CD4-positive, alpha-beta T cell treated with Interleukin-17A for 1 hour (primary cell): ENCODE measurements around the gene CHMP5.
"Not testable (repeated sequence)": the region's sequence is repeated elsewhere in the genome, so short reads cannot be mapped to it uniquely, and the experiment has no call there.

ENCODE experiments used
- DNase-seq: peaks from one replicate; pipeline ENCODE4 v3.0.0-alpha.2; 2020

Gene CHMP5

DNA sequence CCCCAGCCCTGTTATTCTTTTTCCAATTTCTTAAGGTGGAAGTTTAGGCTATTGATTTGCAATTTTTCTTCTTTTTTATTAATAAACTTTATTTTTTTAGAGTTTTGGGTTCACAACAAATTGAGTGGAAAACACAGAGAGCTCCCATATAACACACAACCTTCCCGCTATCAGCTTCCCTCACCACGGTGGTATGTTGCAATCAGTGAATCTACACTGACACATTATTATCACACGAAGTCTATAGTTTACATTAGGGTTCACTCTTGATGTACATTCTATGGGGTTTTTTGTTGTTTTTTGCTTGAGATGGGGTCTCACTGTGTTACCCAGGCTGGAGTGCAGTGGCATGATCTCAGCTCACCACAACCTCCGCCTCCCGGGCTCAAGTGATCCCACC, 20.7 kb downstream of the CHMP5 start:
- no peak for DNase-seq

DNA sequence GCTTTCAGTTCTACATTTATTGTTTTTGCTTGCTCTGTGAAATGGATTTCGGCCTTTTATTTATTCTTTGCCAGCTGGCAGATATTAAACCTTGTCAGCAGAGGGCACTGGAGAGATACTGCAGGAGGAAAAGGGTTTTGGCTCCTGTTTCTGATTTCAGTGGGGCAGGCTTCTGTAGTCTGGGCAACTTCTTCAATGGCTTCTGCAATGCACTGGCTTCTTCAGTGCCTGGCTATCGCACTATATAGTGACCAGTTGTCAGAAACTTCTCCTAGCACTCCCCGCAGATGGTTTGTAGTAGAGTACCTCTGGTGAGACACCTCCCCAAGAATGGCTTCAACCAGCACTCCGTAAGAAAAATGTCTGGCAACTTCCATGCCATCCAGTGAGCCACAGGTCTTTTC, 22.2 kb downstream of the CHMP5 start:
- peak; percentile 83 for DNase-seq

DNA sequence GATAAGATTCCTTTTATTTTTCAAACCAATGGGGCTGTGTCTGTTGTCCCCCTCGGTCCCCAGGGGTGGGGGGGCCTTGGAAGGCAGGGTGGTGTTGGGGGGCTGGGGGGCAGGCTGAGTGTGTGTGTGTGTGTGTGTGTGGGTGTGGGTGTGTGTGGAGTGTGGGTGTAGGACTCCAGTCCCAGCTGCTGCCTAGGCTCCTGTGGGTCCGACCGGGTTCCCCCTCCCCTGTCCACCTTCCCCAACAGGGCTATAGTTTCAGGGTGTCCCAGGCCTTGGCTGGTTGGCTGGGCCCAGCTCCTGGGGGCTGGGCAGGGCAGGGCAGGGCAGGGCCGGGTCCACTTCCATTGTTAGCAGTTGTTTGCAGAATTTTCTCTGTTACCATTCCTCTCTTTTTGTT, 23.4 kb downstream of the CHMP5 start:
- DNase-seq, result no peak

DNA sequence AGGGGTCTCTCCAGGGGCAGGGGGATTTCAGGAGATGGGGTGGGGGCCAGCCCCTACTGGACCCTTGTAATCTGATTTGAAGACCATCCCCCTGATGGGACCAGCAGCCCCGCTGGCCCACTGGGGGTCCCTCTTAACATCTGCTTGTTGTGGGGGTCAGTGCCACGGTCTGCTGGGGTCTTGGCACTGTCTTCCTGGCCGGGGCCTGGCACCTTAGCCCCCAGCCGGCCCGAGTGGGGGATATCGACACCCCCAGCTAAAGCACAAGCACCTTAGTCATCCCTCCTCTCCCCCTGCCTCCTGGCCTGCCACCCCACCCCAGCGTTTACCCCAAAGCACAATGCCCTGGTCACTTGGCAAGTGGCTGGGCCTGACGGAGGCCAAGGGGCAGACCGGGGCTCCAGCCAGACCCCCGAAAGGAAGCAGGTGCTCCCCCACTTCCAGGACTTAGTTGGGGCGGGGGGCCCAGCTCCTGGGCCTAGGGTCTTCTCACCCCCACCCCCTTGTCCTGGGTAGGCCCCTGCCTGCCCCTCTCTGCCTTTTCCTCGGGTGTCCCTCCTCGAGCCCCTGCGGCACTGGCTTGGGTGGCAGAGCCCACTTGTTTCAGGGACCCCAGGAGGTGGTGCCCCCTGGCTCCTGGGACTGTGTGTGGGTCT, 24.1 kb downstream of the CHMP5 start:
- no peak for DNase-seq

DNA sequence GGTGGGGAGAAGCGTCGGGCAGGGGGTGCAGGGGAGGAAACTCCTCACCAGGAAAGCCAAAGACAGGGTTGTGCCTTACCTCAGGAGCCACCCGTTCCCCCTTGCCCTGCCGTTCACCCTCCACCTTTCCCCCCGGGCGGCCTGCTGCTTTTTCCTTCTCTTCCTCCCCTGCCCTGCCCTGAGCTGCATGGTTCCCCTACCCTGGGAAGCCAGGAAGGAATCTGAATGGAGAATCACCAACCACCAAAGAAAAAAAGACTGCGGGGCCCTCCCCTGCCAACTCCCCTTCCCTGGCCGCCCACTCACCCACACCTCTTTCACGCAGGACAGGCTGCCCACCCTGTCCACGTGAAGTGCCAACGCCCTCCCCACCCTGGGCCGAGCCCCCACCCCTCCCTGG, 24.6 kb downstream of the CHMP5 start:
- DNase-seq, result peak; percentile 46

DNA sequence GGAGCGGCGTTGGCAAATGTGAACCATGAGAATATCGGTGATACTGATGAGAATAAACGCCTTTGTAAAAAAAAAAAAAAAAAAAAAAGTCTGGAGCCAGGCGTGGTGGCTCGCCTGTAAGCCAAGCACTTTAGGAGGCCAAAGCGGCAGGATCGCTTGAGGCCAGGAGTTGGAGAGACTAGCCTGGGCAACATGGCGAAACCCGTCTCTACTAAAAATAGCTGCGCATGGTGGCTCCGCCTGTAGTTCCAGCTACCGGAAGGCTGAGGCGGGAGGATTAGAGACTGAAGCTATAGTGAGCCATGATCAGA, 25.0 kb downstream of the CHMP5 start:
- no peak for DNase-seq

DNA sequence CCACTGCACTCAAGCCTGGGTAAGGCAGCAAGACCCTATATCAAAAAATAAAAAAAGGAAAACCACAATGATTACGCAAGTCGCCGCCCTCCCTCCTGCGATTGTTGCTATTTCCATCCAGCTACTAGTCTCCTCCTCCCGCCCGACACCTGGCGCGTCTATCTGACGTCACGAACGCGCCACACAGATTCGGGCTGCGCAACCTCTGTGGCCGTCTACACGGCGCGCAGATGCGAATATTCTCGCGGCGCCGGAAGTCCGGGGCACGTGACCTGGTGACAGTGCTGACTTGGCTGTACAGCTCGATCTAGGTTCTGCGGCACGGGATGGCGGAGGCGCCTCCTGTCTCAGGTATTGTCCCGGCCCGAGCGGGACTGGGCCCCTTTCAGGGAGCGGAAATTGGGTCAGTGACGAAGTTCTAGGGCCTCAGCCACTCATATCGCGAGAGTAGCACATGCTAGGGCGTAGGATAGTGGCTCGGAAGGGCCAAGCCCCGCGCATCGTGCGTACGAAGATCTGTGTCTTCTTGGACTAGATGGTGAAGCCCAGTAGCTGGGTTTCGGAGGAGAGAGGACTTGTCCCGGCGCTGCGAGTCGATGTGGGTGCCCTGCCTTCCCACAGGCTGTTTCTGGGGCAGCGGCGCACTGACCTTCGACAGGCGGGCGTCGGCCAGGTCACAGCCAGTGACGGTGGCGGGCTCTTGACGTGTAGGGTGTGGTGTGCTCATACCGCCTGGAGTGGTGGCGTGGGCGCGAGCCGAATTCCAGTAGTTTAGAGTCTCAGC, 25.6 kb downstream of the CHMP5 start, which contains the start of gene NFX1:
TSS of gene NFX1 (plus strand) at position 270 of the 784 bp plus-strand sequence. CDS start at position 327, 57 bp downstream.
- peak; percentile 99 for DNase-seq

DNA sequence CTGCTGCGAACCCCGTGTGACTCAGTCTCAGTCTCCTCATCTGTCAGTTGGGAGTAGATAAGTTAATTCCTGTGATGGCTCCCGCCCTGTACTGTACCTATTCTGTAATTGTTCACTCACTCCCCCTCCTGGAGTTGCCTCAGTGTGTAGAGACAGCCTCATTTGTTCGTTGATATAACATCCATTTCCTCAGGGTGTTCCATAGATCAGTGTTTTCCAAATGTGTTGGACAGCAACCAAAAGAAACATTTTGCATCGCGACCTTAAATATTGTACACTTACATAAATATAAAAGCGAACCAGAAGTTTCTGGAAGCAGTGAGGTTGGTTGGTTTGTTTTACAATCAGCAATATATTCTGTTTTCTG, 26.2 kb downstream of the CHMP5 start:
- no peak for DNase-seq

DNA sequence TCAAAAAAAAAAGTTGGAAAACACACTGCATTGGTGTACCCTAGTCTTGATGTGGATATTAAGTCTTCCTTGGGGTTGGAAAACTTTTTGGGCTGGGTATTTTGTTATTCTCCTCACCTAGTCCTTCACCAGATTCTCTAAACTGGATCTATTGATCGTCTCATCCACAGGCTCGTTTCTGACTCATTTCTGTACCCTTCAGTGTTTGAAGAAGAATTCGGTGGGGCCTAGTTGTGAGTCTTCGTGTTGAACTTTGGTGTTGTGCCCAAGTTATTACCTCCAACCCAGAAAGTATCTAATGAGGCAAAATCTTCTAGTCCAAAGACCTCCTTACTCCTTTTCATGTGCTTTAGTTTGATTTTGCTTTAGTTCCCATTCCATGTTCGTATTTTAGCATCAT, 27.1 kb downstream of the CHMP5 start:
- DNase-seq, result no peak

DNA sequence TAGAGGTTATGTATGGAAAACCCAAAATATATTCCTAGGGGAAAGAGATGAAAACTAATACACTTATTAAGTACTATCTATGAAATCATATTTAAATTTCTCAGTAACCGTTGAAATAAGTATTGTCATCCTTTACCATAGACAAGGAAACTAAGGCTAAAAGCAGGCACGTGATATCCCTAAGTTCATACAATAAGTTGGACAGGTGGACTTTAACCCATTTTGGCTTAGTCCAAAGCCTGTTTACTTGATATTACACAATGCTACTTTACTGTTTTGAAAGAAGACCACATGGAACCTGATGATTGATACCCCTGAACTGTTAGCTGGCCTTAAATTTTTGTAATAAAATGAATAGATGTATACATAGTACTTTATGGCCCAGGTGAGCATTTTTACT, 28.9 kb downstream of the CHMP5 start:
- DNase-seq, result no peak

DNA sequence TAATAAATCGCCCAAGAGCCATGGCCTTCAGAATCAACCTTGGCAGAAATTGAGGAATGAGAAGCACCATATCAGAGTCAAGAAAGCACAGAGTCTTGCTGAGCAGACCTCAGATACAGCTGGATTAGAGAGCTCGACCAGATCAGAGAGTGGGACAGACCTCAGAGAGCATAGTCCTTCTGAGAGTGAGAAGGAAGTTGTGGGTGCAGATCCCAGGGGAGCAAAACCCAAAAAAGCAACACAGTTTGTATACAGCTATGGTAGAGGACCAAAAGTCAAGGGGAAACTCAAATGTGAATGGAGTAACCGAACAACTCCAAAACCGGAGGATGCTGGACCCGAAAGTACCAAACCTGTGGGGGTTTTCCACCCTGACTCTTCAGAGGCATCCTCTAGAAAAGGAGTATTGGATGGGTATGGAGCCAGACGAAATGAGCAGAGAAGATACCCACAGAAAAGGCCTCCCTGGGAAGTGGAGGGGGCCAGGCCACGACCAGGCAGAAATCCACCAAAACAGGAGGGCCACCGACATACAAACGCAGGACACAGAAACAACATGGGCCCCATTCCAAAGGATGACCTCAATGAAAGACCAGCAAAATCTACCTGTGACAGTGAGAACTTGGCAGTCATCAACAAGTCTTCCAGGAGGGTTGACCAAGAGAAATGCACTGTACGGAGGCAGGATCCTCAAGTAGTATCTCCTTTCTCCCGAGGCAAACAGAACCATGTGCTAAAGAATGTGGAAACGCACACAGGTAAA, 30.0 kb downstream of the CHMP5 start:
- DNase-seq, result no peak

DNA sequence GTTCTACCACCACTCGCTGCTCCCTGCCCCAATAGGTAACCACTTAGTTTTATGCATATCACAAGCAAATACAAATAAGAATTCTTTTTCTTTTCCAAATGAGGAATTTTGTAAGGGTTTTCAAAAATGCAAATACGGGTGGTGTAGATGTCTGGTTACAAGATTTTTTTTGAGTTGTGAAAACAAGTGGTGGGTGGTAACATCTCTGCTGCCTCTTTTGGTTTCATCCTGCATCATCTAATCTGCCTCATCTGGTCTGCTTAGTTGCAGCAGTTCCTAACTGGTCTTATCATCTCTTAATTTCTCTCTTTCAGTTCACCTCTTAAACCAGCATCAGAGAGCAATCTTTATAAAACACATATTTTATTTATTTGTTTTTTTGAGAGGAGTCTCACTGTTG, 30.7 kb downstream of the CHMP5 start:
- no peak for DNase-seq

DNA sequence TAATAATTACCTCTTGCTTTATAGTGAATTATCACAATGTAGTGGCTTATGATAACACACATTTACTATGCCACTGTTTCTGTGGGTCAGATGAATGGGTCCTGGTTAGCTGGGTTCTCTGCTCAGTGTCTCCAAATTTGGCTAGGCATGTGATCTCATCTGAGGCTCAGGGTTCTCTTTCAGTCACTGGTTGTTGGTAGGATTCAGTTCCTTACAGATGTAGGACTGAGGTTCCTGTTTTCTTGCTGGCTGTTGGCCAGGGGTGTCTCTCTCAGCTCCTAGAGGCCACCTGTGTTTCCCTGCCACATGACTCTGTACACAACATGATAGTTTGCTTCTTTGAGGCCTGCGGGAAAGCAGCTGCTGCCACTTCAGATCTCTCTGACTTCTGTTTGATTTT, 32.6 kb downstream of the CHMP5 start:
- DNase-seq, result peak; percentile 29

DNA sequence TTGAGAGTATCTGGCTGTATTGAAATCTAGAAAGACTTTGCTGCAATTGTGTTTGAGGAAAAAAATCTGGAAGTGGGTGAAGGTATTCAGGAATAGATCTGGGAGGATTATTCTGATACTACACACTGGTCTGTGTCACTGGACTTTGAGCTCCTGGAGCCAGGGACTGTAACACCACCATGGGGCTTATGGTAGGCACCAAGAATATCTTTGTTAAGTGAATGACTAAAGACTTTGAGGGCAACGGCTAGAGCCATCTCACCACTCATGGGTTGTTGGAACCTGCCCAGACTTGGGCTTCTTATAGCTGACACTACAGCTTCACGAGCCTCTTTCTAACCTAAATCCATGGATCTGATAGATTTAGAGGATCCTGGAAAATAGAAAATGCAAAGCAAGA, 35.7 kb downstream of the CHMP5 start:
- DNase-seq, result no peak

DNA sequence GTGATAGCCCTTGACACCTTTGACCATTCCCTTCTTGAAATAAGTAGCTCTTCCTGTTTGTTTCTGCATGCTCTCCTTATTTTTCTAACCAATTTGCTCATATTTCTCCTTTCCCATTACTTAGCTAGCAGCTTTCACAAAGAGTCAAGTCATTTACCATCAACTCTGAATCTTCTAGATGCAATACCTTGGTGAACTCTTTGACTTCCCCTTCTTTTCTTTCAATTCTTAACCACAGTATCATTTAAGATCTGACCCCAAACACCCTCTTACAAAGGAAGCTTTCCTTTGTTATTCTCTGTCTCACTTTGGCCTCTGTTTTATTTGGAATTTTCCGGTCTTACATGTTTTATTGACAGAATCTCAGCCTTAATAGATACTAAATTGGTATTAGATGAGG, 39.5 kb downstream of the CHMP5 start:
- DNase-seq, result no peak

DNA sequence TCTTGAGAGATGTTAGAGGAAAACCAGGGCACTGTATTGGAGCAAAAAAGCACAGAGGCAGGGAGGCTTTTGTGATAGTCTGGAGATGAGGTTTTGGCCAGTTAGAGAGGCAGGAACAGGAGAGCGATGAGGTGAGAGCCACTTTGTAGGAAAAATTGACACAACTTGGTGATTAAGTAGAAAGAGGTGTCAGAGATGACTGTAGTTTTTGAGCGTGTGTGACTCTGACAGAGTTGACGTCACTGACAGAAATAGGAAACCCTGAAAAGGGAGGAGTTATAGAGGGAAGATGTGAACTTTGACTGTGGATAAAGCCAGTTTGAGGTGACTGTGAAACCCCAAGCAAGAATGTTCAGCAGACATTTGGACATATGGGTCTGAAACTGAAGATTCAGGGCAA, 41.2 kb downstream of the CHMP5 start:
- no peak for DNase-seq

DNA sequence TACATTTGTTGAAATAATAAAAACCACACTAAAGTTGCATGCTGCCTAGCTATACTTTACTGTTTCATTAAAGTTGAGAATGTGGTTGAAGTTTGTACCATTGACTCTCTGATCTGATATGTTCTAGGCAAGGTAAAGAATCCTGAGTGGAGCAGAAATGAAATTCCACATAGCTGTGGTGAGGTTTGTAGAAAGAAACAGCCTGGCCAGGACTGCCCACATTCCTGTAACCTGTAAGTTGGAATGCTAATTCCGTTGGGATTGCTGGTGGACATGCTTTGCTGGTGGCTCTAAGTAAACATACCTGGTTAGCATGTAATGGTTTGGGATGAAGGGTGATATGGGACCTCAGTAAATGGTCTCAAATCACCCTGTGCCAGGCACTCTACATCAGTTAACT, 42.2 kb downstream of the CHMP5 start:
- no peak for DNase-seq

DNA sequence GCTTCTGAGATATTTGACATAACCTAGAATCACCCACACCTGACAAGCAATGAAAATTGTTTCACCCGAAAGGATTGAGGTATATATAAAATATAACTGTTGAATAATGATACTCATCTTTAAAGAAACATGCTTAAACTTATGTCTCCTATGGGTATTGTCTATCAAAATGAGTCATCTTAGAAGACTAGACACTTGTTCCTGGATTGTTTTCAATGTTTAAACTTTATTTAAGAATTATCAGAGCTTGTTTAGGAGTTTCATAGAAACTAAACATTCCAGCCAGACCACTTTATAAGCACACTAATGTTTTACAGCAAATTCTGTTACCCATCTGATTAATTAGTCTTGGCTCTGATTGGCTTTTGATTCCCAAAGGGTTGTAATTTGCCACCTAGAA, 45.1 kb downstream of the CHMP5 start:
- no peak for DNase-seq

DNA sequence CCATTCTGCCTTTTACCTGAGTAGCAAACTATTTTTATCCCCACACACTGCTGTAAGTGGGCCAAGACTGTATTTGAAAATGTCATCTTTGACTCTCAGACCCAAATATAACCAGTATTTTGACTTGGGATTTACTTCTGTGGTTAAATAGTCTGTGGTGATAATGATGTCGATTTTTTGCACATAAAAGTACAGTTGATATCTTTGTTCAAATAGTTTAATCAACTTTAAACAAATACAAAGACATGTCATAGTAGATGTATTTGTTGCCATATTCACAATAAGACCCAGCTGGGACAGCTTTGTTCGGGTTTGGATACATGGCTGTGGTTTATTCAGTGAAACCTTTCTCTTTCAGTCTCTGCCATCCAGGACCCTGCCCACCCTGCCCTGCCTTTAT, 45.9 kb downstream of the CHMP5 start:
- no peak for DNase-seq

DNA sequence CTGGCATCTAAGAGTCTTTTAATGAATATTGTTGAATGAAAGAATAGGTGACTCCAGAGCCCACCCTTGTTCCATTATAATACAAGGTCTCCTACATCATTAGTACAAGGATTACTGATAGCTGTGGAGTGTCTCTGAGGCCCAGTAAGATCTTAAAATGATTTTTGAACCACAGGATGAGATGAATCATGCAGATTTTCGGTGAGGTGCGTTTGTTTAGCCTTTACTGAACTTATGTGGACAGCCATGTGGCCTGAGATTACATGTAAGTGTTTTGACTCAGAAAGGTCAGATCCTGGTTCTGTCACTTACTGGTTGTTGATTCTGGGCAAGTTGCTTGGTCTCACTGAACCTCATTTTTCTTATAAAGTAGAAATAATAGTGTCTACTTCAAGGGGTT, 47.1 kb downstream of the CHMP5 start:
- no peak for DNase-seq

DNA sequence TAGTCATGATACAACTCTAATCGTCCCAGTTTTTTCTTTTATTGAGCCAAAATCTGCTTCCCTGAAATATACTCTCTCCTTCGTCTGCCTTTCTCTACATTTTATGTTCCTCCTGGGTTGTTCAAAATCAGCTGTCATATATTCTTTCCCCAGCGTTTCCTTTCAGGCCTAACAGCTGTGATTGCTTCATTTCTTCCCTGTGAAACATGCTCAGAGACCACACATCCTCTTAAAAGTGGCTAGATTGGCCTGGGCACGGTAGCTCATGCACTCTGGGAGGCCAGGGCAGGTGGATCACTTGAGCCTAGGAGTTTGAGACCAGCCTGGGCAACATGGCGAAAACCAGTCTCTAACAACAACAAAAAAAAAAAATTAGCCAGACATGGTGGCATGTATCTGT, 50.5 kb downstream of the CHMP5 start:
- no peak for DNase-seq

DNA sequence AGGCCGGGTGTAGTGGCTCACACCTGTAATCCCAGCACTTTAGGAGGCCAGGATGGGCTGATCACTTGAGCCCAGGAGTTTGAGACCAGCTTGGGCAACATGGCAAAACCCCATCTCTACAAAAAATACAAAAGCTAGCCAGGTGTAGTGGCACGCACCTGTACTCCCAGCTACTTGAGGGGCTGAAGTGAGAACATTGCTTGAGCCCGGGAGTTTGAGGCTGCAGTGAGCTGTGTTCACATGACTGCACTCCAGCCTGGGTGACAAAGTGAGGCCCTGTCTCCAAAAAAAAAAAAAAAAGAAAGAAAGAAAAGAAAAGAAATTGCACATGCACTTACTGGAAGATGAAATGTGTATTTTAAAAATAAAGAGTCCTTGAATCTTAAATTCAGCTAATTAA, 52.3 kb downstream of the CHMP5 start:
- not testable (repeated sequence) for DNase-seq

DNA sequence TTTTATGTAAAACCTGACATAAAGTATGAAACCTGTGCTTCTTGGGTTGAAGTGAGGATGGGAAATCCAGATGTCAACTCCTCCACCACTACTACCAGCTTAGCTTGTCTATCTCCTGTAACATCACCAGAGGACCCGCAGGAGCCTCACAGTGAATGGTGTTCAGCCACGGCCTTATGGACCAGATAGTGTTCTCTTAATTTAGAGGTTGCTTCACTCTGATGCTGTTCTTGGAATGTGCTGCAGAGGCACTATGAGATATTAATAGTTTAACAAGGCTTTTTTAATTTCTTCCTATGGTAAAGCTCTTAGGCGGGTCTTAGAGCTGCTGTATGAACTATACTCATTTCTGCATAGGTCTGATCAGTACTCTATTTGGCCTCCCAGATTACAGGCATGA, 53.4 kb downstream of the CHMP5 start:
- no peak for DNase-seq

DNA sequence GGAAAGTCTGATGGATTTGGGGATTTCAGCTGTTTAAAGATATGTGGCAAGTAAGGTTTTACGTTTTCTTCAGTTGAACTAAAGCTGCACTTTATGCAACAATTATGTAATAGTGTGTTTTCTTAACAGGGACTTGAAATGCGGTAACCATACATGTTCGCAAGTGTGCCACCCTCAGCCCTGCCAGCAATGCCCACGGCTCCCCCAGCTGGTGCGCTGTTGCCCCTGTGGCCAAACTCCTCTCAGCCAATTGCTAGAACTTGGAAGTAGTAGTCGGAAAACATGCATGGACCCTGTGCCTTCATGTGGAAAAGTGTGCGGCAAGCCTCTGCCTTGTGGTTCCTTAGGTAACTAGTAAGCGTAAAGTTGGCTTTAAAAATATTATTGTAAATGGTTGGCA, 53.9 kb downstream of the CHMP5 start:
- DNase-seq, result no peak
